ENCODE measurements around the gene CFAP410.

Gene CFAP410

GRCh38 chr21:44328242-44328895, 10.8 kb downstream of the CFAP410 start:
- DNase-seq = no peak
- Mint-ChIP-seq H3K27ac (no peak overlapping the region), H3K36me3 (ENCODE audit: low read depth) (no peaks in the 10 kb centered on the region), H3K9me3 (no peaks in the 10 kb centered on the region), H3K27me3 (ENCODE audit: low read depth, poor library complexity) (no peaks in the 10 kb centered on the region), H3K4me1 (peaks cover 27% of the 10 kb centered on the region), H3K4me3 (no peak overlapping the region)
- TF ChIP-seq CTCF (IDR thresholded peaks at IDR 0.05) = no peak

- TF ChIP-seq CTCF (IDR thresholded peaks at IDR 0.05) = no peak
- H3K36me3 Mint-ChIP-seq (ENCODE audit: low read depth) = no peaks in the 10 kb centered on the region
- DNase-seq = no peak
- no peaks in the 10 kb centered on the region for H3K9me3 Mint-ChIP-seq
- H3K27me3 Mint-ChIP-seq (ENCODE audit: low read depth, poor library complexity) = peaks cover 3% of the 10 kb centered on the region
- H3K4me3 Mint-ChIP-seq = no peak overlapping the region
- H3K27ac Mint-ChIP-seq = no peak overlapping the region
- peaks cover 19% of the 10 kb centered on the region for H3K4me1 Mint-ChIP-seq
These were observed 11.6 kb downstream of the CFAP410 start for GRCh38 chr21:44327603-44327974.

GRCh38 chr21:44326716-44327602, 12.2 kb downstream of the CFAP410 start:
- Mint-ChIP-seq H3K27ac (no peak overlapping the region), H3K27me3 (ENCODE audit: low read depth, poor library complexity) (peaks cover 3% of the 10 kb centered on the region), H3K9me3 (no peaks in the 10 kb centered on the region), H3K36me3 (ENCODE audit: low read depth) (no peaks in the 10 kb centered on the region), H3K4me1 (peaks cover 16% of the 10 kb centered on the region), H3K4me3 (no peak overlapping the region)
- no peak for DNase-seq
- no peak for TF ChIP-seq CTCF (IDR thresholded peaks at IDR 0.05)

- Mint-ChIP-seq H3K36me3 (ENCODE audit: low read depth) (no peaks in the 10 kb centered on the region), H3K27me3 (ENCODE audit: low read depth, poor library complexity) (peaks cover 3% of the 10 kb centered on the region), H3K4me1 (peaks cover 11% of the 10 kb centered on the region), H3K4me3 (no peak overlapping the region), H3K27ac (no peak overlapping the region), H3K9me3 (no peaks in the 10 kb centered on the region)
- no peak for TF ChIP-seq CTCF (IDR thresholded peaks at IDR 0.05)
- DNase-seq = no peak
These were observed 12.9 kb downstream of the CFAP410 start for GRCh38 chr21:44326272-44326647.

- Mint-ChIP-seq H3K27me3 (ENCODE audit: low read depth, poor library complexity) (peaks cover 3% of the 10 kb centered on the region), H3K4me1 (peaks cover 11% of the 10 kb centered on the region), H3K9me3 (no peaks in the 10 kb centered on the region), H3K27ac (no peak overlapping the region), H3K4me3 (no peak overlapping the region), H3K36me3 (ENCODE audit: low read depth) (no peaks in the 10 kb centered on the region)
- TF ChIP-seq CTCF (IDR thresholded peaks at IDR 0.05) = no peak
- no peak for DNase-seq
These were observed 13.6 kb downstream of the CFAP410 start for GRCh38 chr21:44325386-44326271.

Data from nephron progenitor cell (in vitro differentiated cells).